GM12873 (cell line): Measurements from ENCODE around the gene DCAF15.

Source experiments
- CTCF ChIP-seq: IDR thresholded peaks from 2 replicates; pipeline ENCODE4 v1.5.1; 2012; ENCODE audit warnings: low read depth, mild to moderate bottlenecking, moderate library complexity, low read length, control low read depth; ENCODE audit not compliant: insufficient read depth; ENCODE audit errors: missing control alignments

DCAF15 gene

GRCh38 chr19:13968383-13968935, 16.1 kb downstream of the DCAF15 start:
- TF ChIP-seq CTCF = no peak

- no peak for TF ChIP-seq CTCF
Observed at GRCh38 chr19:13968999-13969398, 16.7 kb downstream of the DCAF15 start.

- TF ChIP-seq CTCF = no peak
Observed at GRCh38 chr19:13969897-13970296, 17.6 kb downstream of the DCAF15 start.

GRCh38 chr19:13972368-13973155, 20.3 kb downstream of the DCAF15 start:
- TF ChIP-seq CTCF = no peak

- no peak for TF ChIP-seq CTCF
Observed at GRCh38 chr19:13974073-13974472, 21.8 kb downstream of the DCAF15 start.

- TF ChIP-seq CTCF = no peak
Observed at GRCh38 chr19:13975870-13976269, 23.6 kb downstream of the DCAF15 start.

GRCh38 chr19:13976446-13976845, 24.1 kb downstream of the DCAF15 start:
- TF ChIP-seq CTCF = no peak
